ENCODE results near the gene MAP2K7.
"Not testable (repeated sequence)": the region's sequence is repeated elsewhere in the genome, so short reads cannot be mapped to it uniquely, and the experiment has no call there.

The MAP2K7 gene

DNA sequence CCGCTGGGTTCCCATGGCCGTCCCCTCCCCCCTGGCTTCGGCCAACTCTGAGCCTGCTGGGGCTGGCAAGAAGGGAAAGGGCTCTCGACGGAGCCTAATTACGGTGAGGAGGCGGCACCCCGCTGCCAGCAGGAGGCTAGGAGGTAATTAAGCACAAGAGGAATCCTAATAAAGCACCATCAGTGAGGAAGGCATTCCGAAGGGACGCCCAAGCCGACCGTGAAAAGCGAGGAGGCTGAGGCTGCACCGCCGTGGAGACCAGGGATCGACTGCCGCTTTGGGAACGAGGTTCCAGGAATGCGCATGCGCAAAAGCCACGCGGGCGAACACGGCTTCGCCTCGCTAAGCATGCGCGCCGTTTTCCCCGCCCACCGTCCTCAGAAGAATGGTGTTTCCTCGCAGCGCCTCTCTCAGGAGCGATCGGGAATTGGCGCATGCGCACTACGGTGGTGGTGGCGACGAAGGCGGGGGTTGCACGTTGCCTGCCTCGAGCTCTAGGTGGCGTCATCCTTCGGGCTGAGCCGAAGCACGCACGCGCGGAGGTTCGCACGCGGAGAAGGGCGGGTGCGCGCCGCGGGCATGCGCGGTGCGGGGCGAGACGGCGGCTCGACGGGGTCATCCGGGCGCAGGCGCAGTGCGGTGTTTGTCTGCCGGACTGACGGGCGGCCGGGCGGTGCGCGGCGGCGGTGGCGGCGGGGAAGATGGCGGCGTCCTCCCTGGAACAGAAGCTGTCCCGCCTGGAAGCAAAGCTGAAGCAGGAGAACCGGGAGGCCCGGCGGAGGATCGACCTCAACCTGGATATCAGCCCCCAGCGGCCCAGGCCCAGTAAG is at the start of gene MAP2K7:
MAP2K7 (plus strand) TSS at position 634 of the 830 bp plus-strand sequence; CDS start at position 702, 68 bp downstream.
- DNase-seq (ENCODE audit: low read depth in 2 of 2), result peak; percentile 98

DNA sequence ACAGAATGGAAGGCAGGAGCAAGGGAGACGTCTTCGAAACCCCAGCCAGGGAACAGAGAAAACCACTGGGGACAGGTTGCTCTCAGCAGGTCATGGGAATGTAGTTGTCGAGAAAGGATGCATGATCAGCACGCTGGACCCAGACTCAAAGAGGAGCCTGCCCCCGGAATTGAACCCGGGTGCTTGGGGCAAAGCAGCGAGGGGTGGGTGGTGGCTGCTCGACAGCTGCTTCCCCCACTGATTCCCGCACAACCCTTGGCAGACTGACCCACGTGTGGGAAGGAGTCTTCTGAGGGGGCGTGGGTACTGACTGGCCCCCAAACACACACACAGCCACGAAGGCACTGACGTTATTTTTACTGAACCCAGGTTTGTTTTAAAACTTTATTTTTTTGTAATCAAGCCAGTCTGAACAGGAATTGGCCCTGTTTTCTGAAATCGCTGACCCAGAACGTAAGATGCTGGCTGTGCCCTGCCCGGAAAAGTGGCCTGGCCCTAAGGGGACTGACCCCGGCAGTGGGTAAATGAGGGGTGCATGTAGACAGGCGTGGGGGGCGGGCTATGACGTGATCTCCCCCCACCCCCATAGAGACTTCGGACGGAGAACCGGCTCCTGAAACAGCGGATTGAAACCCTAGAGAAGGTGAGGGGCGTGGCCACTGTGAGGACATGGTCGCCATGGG is 48.1 kb upstream of the MAP2K7 start:
- no peak for DNase-seq (ENCODE audit: low read depth in 2 of 2)

DNA sequence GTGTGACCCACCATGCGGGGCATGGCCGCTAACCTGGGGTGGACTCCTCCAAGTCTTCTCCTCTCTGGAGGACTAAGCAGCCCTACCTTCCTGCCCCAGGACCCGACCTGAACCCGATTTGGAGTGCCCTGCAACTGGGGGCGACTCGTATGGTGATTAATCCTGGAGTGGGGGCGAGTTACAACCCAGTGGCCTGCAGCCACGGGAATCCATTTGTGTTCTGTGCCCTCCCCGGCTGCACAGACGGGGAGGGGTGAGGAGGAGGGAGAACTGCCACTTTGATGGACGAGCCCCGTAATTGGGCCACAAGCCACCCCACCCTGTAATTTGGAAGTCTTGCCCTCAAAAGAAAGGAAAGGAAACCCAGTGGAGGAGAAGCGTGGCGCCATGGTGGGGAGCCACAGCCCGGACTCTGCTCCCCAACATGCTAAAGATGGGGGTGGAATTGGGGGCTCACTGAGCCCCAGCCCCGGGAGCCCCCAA is 47.5 kb upstream of the MAP2K7 start:
- DNase-seq (ENCODE audit: low read depth in 2 of 2), result no peak

DNA sequence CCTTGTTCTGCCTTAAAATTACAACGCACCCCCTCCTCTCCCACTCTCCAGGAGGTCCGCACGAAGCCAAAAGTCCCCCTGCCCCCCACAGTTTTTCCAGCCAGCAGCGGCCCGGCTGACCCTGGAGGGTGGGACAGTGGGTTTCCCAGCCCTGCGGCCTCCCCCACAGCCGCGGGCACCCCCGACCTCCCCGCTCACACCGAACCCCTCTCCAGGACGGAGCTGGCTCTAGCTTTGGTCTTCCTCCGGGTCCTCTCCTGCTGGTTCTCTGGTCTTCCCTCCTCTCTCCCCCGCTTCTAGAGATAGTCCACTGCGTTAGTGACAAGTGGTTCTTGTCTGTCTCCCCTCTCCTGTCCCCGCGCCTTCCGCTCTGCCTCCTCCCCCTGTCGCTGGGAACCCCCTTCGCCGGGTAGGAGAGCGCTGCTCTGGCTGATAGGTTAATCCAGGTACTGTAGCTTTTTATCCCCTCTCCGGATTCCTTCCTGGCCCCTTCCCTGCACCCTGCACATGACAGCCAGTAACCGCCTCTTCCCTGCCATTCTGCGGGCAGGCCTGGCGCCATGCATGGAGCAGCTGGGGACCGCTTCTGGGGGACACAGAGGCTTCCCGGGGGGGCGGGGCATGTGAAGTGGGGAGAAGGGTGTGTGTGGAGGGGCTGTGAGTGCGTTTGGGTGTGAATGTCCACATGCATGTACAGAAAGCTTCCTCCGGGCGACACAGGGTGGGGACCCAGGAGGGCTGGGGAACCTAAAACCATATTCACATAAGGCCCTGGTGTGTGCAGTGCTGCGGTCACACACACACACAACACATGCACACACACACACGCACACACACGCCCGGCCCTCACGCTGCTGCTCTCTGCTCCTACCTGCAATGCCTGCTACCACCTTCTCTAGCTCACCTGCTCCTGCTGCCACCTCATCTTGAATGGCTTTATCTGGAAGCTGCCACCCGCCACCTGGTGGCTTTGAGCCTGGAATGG is 46.7 kb upstream of the MAP2K7 start:
- DNase-seq (ENCODE audit: low read depth in 2 of 2), result no peak

DNA sequence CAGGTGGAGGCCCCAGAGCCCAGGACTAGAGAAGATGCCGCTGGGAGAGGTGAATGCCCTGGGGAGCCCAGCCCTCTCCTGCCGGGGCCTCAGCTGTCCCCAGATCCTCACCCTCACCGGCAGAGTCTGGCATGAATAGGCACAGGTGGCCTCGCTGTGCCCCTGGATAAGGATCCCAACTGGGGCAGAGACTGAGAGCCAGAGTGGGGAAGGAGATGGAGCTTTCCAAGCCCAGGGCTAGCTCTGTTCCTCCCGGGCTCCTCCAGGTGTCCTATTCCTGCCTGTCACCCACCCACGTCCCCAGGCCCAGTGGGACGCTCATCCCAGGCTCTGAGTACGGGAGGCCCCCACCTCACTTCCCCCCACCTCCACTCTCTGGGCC is 46.0 kb upstream of the MAP2K7 start:
- DNase-seq (ENCODE audit: low read depth in 2 of 2), result no peak

DNA sequence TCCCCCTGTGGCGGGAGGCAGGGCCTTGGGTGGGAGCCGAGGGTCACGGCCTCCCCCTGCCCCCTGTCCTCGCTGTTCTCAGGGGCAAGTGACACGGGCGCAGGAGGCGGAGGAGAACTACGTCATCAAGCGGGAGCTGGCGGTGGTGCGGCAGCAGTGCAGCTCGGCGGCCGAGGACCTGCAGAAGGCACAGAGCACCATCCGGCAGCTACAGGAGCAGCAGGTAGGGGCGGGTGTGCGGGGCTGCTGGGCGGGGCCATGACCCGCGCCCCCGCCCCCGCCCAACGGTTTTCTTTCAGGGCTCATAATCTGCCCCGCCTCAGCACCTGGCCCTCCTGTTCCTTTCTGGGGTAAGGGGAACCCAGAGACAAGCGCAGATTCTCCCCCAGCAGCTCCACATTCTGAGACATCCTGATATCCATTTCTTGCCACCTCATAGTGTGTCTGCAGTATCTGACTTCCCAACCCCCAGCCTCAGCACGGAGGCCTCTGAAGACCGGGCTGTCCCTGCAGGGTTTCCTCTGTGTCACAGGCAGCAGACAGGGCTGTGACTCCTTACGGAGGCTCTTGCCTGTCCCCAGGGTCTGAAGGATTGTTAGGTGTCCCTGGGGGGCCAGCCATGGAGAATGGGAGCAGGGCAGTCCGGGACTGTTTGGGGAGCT is 45.4 kb upstream of the MAP2K7 start:
- DNase-seq (ENCODE audit: low read depth in 2 of 2), result no peak

DNA sequence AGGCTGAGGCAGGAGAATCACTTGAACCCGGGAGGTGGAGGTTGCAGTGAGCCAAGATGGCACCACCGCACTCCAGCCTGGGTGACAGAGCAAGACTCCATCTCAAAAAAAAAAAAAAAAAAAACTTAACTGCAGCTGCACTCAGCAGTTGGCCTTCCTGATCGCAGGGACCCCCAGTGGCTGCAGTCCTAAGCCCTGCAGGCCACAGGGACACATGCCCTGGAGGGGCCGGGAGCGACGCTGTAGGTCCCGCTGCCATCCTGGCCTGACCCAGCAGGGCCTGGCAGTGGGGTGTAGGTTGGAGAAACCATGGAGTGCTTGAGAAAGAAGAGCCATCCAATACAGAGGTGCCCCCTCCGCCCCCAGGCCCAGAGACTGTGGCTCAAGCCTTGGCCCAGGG is 44.6 kb upstream of the MAP2K7 start:
- DNase-seq (ENCODE audit: low read depth in 2 of 2), result not testable (repeated sequence)

DNA sequence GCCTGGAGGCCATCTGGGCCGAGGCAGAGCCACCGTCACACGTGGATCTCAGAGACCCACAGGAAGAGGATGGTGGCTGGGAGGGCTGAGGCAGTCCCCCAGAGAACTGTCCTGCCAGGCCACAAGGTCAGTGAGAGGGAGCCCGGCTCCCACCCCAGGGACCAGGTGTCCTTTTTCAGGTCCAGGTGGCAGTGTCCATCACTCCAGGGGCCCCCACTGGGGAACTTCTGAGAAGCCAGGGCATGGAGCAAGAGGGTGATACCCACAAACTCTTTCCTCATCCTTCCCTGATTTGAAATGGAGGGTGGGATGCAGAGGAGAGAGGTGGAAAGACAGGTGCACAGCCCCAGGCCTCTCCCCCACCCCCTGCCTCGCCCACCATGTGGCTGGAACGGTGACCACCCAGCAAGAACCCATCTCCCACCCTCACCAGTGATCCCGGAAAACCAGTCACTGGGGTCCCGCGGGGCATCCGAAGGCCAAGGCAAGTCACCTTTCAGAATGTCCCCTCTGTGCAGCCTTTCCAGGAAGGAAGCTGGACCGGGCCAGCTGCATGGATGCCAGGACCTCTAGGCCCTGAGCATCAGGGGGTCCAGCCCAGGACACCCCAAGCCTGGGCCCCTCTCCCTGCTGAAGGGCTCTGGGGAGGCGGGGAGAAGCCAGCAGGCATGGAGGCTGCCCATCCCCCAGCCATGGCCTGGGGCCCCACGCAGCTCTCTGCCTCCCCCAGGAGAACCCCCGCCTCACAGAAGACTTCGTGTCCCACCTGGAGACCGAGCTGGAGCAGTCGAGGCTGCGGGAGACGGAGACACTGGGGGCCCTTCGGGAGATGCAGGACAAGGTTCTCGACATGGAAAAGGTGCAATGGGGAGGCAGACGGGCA is 43.6 kb upstream of the MAP2K7 start:
- DNase-seq (ENCODE audit: low read depth in 2 of 2), result no peak

DNA sequence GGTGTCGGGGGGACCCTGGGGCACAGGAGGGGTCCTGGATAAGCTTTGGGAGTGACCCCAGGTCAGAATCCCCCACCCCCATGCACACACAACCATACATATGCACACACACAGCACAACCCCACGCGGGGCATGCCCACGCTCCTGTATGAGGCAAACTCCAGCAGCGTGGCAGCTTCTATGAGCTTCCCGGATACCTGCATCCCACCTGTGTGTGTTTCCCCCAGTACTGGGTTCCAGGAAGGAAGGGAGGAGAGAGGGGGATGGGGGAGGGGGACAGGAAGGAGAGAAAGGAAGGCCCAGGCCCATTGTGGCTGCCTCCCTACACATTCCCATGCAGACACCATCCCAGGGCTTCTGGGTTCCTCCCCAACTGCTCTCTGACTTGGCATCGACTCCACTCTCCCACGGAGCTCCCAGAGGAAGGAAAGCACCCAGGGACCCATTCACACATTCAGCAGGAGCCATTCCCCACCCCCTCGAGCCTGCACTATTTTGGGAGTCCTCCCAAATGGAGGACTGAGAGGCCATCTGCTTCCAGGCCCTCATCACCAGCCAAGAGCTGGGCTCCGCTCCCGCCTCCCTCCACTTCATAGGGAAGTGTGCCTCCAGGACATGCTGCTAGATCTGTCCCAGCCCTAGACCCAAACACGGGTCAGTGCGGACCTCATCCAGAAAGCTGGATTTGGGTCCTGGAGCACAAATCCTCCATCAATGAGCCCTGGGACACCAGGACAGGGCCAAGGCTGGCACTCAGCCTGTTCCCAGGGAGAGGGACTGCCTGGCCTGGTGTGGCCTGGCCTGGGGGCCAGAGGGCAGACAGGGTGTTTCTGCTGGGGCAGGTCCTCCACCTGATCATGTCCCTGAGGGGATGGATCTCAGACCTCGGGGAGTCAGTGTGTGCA is 42.7 kb upstream of the MAP2K7 start:
- no peak for DNase-seq (ENCODE audit: low read depth in 2 of 2)

DNA sequence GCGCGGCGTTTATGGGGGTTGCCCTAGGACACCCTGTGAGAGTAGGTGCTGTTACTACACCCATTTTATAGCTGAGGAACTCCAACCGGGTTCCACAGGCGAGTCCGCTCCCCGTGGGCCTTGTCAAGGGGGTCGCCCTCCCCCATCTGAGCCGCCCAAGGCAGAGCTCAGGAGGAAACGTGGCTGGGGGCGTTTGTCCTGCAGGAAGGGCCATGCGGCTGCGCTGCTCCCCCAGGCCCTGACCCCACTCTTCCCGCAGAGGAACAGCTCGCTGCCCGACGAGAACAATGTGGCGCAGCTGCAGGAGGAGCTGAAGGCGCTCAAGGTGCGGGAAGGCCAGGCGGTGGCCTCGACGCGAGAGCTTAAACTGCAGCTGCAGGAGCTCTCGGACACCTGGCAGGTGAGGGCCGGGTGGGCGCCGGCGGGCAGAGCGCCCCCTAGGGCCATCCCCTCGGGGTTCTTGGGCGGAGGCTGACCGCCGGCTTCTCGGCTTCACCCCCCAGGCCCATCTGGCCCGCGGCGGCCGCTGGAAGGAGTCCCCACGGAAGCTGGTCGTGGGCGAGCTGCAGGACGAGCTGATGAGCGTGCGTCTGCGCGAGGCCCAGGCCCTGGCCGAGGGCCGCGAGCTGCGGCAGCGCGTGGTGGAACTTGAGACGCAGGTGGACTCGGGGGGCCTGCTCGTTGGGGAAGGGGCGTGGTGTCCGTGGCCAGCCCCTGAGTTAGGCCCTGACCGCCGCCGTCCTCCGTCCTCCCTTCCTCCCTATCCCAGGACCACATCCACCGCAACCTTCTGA is 41.9 kb upstream of the MAP2K7 start:
- no peak for DNase-seq (ENCODE audit: low read depth in 2 of 2)

DNA sequence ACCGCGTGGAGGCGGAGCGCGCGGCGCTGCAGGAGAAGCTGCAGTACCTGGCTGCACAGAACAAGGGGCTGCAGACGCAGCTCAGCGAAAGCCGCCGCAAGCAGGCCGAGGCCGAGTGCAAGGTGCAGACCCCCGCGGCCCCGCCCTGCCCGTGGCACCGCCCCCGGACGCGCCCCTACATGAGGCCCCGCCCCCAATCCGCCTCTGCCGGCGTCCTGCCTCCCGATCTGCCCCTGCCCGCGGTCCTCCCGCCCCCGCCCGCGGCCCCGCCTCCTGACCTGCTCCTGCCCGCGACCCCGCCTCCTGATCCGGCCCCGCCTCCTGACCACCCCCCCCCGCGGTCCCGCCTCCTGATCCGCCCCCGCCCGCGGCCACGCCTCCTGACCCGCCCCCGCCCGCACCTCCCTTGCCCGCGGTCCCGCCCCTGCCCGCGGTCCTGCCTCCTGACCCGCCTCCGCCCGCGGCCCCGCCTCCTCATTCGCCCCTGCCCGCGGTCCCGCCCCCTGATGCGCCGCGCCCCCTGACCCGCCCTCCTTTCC is 41.2 kb upstream of the MAP2K7 start:
- DNase-seq (ENCODE audit: low read depth in 2 of 2), result no peak

DNA sequence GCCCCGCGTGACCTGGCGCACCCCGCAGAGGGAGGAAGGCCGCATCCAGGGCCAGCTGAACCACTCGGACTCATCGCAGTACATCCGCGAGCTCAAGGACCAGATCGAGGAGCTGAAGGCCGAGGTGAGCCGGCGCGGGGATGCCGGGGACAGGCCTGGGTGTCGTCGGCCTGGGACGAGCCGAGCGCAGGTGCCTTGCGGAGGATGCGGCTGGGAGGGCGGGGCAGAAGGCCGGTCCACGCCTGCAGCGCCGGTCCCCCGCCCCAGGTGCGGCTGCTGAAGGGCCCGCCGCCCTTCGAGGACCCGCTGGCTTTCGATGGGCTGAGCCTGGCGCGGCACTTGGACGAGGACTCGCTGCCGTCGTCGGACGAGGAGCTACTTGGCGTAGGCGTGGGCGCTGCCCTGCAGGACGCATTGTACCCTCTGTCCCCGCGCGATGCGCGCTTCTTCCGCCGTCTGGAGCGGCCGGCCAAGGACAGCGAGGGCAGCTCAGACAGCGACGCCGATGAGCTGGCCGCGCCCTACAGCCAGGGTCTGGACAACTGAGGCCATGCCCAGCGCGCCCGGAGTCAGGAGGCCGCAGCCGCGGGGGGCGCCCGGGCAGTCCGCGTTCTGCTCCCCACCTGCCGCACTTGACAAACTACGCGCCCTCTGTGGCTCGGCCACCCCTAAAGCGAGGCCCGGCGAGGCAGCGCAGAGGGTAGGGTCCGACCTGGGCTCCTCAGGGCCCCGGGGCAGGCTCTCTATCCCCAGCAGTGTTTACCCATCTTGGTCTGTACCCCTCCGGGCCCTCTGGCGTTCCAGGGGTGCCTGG is 40.3 kb upstream of the MAP2K7 start:
- no peak for DNase-seq (ENCODE audit: low read depth in 2 of 2)

DNA sequence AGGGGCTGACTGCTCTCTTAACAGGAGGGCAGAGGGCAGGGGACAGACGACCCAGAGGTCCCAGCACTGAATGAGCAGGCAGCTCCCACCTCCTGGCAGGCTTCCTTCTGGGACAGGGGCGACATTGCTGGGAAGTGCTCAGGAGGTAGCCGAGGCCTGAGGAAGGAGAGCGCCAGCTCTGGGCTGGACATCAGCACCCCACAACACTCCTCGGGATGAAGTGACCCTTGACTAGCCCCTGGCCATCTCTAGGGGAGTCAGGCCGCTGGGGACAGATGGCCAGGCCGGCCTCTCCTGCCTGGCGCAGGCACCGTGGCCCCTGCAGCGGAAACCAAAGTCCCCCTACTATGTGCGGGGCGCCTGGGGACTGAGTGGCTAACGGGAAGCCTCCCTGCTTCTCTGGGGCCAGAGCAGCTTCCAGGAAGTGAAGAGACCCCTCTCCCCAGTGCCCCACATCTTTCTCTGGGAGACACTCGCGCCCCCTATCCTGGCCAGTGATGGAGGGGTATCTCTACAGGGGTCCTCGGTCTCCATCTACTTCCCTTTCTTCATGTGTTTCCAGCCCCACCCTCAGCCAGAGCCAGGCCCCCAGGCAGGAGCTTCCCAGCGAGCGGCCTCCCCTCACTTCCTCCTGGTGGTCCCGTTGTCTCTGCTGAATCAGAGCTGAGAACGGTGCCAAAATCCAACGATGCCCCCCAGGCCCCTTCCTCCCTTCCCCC is 39.5 kb upstream of the MAP2K7 start:
- no peak for DNase-seq (ENCODE audit: low read depth in 2 of 2)

DNA sequence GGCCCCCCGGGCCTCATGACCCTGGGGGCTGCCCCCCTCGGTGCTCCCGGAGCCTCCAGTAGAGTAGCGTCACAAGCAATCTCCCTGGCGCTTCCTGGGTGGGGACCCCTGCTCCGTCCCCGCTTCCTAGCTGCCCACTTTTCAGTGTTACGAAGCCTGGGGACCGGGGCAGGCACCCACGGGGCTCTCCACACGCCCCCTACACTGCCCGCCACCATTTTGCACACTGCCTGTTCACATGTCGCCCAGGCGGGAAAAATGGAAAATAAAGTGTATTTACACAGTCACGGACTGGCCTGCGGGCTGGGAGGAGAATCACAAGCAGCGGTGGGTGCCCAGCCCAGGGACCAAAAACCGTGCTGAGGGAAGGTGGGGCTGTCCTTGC is 39.0 kb upstream of the MAP2K7 start:
- no peak for DNase-seq (ENCODE audit: low read depth in 2 of 2)

DNA sequence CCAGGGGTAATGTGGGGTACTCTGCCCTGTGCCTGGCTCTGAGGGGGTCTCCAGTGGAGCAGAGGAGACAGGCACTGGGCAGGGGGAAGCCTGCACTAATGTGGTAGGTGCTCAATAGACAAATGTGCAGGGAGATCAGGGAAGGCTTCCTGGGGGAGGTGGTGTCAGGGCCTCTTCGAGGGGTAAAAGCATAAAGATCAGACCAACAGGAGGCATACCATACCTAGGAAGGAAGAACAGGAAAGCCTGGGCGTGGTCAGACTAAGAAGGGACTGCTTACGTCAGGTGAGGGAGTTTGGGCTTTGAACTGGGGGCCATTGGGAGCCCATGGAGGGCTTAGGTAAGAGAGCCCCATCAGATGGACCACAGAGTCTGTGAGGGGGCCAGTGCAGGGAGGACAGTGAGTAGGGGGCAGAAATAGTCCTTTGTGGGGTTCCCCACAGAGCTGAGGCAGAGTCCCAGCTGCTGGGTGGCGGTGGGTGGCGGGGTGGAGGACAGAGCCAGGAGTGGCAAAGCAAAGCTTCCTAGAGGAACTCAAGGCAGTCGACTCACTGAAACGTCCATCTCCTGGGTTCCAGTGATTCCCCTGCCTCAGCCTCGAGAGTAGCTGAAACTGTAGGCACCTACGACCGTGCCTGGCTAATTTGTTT is 38.3 kb upstream of the MAP2K7 start:
- no peak for DNase-seq (ENCODE audit: low read depth in 2 of 2)

DNA sequence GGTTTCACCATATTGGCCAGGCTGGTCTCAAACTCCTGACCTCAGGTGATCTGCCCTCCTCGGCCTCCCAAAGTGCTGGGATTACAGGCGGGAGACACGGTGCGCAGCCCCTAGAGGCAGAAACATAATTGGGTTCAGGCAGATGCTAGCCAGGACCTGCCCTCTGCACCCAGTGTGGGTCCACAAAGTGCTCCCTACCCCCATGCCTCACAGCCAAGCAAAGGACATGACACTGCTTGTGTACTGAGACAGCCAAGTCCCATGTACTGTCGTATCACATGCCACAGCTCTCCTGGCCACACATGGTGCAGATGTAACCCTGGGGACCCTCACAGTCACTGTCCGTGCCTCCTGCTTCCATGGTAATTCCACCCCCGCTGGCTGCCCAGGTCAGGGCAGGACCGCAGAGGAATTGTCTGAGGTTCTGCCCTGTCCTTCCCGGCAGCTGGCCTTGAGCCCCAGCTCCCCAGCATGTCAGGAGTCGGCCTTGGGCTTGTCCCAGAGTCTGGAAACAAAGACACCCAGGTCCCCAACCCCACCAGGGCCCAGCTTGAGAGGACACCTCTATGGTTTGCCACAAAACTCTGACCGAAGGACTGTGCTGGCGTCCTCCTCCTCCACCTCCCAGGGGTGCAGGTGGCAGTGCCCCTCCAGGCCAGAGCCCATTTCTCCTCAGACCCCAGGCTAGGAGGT is 37.1 kb upstream of the MAP2K7 start:
- DNase-seq (ENCODE audit: low read depth in 2 of 2), result no peak

All from fibroblast of skin of left quadriceps (primary cell).